ENCODE data around the gene ASTN2.
"Not testable (repeated sequence)": the region's sequence is repeated elsewhere in the genome, so short reads cannot be mapped to it uniquely, and the experiment has no call there.

The ASTN2 gene

GRCh38 chr9:116860509-116861120 is 554.2 kb downstream of the ASTN2 start:
- DNase-seq (ENCODE audit: low spot score), result peak; percentile 65

DNA sequence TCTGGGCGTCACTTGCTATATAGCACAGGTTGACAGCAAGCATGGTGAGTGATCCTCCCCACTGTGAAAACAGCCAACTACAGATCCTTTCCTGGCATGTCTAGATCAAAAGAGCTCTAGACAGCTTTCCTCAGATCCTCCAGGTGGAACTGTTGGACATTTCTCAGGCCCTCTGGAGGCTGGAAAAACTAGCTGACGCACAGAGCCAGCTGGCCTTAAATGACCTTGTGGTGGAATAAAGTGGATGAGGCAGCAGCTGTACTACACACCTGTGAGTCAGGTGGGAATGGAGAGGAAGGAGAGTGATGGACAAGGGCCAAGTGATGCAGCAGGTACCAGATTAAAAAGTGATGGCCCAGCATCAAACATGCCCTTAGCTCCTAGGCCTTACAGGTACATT is 555.1 kb downstream of the ASTN2 start:
- DNase-seq (ENCODE audit: low spot score), result no peak

- DNase-seq (ENCODE audit: low spot score), result no peak
Observed at GRCh38 chr9:116857321-116857720, 557.5 kb downstream of the ASTN2 start.

- DNase-seq (ENCODE audit: low spot score), result no peak
Observed at GRCh38 chr9:116855881-116856662, 558.8 kb downstream of the ASTN2 start.

GRCh38 chr9:116849721-116850120 is 565.1 kb downstream of the ASTN2 start:
- DNase-seq (ENCODE audit: low spot score), result no peak

- no peak for DNase-seq (ENCODE audit: low spot score)
Observed at GRCh38 chr9:116844621-116845020, 570.2 kb downstream of the ASTN2 start.

DNA sequence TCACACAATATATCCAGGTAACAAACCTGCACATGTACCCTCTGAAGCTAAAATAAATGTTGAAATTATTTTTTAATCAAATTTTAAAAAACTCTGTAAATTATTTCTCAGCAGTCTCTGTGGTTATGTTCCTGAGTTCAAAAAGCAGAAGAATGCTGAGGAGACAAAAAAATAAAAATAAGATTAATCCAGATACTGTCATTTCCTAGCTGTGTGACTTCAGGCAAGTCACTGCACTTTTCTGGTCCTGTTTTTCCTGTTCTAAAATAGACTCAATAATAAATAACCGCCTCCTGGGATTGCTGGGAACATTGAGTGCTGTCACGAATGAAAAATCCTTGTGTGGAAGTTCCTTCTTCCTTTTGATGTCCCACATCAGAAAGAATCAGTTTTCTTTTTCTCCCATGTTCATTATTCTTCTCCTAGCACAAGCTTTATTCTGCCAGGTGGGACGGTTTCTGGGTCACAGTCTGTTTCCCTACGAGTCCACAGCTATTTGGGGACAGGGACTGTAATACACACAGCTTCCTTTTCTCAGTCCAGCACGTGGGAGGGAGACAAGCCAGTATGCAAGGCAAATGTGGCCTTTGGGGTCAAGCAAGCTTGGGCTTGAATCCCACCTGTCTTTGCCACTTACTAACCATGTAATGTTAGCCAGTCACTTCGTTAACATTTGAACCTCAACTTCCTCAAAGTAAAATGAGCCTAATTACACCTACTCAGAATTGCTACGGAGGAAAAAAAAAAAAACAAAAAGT is 570.8 kb downstream of the ASTN2 start:
- DNase-seq (ENCODE audit: low spot score), result no peak

GRCh38 chr9:116842658-116843057 is 572.2 kb downstream of the ASTN2 start:
- no peak for DNase-seq (ENCODE audit: low spot score)

DNA sequence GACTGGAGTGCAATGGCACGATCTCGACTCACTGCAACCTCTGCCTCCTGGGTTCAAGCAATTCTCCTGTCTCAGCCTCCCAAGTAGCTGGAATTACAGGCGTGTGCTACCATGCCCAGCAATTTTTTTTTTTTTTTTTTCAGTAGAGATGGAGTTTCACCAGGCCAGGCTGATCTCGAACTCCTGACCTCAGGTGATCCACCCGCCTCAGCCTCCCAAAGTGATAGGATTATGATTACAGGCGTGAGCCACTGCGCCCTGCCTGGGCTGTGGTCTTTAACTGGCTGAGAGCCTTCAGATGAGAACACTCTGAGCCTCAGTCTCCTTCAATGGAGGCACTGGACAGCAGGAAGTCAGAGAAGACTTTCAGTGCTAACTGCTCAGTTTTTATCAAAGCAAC is 576.4 kb downstream of the ASTN2 start:
- DNase-seq (ENCODE audit: low spot score), result not testable (repeated sequence)

DNA sequence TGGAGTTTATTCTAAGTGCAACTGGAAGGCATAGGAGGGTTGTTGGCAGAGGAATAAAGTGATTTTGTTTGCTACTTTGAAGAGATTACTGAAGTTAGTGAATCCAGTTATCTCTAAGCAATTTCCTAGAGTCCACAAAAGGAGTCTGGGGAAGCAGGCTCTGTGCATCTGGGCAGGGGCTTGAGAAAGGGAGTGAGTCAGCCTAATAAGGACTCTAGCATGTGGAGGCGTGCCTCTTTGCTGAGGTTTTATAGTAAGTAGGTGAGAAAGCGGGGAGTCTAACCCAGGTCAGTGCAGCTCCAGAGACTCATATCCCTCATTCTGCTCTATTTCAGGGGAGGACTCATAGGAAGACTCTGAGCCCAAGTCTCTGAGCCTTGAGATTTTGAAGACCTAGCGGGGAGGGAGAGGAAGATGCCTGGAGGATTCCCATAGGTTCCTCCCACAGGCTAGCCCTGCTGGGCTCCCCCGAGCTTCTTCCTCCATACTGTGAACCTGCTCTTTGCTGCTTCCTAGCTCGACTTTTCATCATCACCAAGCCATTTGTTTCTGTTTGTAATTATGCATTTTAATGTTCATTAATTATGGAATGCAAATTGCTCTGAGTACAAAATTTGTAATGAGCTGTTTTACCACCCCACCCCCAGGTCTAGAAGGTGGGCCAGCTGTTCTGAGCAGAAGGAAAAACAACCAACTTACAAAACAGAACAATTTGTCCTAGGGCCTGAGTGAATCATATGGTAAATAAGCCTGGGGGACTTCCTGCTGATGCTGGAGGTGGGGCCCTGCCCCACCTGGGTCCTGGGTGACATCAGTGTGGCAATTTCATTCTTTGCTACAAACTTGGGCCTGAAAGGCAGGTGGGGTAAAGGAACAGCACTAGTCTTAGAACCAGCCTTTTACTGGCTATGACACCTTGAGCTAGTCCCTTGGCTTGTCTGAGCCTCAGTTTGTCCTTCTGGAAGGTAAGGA is 577.6 kb downstream of the ASTN2 start:
- no peak for DNase-seq (ENCODE audit: low spot score)

DNA sequence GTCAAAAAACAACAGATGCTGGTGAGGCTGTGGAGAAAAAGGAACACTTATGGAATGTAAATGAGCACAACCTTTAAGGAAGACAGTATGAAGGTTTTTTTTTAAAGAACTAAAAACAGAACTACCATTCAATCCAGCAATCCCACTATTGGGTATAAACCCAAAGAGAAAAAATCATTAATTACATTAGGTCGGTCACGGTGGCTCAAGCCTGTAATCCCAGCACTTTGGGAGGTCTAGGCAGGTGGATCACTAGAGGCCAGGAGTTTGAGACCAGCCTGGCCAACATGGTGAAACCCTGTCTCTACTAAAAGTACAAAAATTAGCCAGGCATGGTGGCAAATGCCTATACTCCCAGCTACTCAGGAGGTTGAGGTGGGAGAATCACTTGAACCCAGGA is 584.5 kb downstream of the ASTN2 start:
- not testable (repeated sequence) for DNase-seq (ENCODE audit: low spot score)

- no peak for DNase-seq (ENCODE audit: low spot score)
Observed at GRCh38 chr9:116821633-116822229, 593.1 kb downstream of the ASTN2 start.

DNA sequence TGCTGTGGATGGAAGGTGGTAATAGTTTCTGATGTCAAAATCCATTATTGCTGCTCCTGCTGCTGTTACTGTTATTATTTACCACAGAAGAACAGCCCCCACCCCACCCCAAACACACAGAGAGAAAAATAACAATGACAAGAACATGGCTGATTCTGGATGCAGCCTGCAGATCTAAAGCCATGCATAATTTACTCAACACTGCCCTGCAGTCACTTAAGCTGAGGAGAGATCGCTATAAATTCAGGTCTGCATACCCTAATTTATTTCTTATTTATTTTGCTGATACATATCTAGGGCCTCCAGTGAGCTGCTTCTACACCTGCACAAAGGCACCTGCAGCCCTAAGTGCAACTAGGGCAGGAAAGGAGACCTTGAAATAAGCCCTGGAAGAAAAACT is 595.7 kb downstream of the ASTN2 start:
- no peak for DNase-seq (ENCODE audit: low spot score)

DNA sequence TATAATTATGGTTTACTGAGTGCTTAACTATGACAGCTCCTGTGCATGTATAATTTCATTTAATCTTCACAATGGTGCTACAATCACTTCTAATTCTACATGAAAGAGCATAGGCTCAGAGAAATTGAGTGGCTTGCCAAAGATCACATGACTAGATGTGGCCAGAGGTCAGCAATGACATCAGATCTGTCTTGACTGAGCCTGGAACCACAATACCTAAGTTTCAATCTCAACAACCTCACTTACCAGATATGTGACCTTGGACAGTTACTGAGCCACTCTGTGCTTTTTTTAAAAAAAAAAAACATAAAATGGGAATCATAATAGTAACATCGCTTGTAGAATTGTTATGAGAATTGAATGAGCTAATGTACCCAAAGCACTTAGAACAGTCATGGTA is 597.1 kb downstream of the ASTN2 start:
- no peak for DNase-seq (ENCODE audit: low spot score)

- no peak for DNase-seq (ENCODE audit: low spot score)
Observed at GRCh38 chr9:116816484-116816883, 598.4 kb downstream of the ASTN2 start.

DNA sequence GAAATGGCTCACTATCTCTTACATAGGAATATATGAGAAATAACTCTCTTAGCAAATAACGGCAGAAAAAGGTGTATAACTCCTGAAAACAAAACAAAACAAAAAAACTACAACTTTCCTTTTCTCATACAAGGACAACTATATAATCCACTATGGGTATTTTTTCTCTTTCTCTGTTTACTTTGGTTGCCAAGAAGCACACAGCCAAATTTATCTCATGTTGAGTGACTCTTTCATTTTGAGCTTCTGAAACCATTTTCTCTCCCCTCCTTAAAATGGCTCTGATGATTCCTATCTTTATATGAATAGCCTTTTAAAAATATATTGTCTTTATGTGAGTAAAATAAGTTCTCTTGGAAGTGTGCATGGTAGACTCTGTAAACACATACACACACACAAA is 599.0 kb downstream of the ASTN2 start:
- no peak for DNase-seq (ENCODE audit: low spot score)

DNA sequence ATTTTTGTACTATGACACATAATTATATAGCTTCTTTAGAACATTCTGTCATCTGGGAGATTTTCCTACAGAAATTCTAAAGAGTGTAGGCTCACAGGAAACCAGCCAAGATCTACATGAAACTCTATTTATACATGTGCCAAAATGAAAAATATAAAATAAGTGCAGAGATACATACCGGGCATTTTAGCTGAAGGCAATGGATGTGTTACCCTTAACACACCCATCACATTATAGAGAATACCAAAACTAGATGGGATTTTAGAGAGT is 601.9 kb downstream of the ASTN2 start:
- DNase-seq (ENCODE audit: low spot score), result no peak

- DNase-seq (ENCODE audit: low spot score), result no peak
Observed at GRCh38 chr9:116812231-116813030, 602.4 kb downstream of the ASTN2 start.

GRCh38 chr9:116809656-116810055 is 605.2 kb downstream of the ASTN2 start:
- DNase-seq (ENCODE audit: low spot score), result no peak

GRCh38 chr9:116806075-116806474 is 608.8 kb downstream of the ASTN2 start:
- DNase-seq (ENCODE audit: low spot score), result no peak

- DNase-seq (ENCODE audit: low spot score), result no peak
Observed at GRCh38 chr9:116800885-116801284, 614.0 kb downstream of the ASTN2 start.

Measured in HuH-7 (cell line).